ENCODE data around the gene NSMF. TPM values are rescaled to one million over a fixed set of nuclear protein-coding genes. Genes with fewer than 3 reads are reported as not detected.
"Not testable (repeated sequence)": the region's sequence is repeated elsewhere in the genome, so short reads cannot be mapped to it uniquely, and the experiment has no call there.

The NSMF gene
- total RNA-seq, 1 donor from 2014 or later = 57.6 TPM

DNA sequence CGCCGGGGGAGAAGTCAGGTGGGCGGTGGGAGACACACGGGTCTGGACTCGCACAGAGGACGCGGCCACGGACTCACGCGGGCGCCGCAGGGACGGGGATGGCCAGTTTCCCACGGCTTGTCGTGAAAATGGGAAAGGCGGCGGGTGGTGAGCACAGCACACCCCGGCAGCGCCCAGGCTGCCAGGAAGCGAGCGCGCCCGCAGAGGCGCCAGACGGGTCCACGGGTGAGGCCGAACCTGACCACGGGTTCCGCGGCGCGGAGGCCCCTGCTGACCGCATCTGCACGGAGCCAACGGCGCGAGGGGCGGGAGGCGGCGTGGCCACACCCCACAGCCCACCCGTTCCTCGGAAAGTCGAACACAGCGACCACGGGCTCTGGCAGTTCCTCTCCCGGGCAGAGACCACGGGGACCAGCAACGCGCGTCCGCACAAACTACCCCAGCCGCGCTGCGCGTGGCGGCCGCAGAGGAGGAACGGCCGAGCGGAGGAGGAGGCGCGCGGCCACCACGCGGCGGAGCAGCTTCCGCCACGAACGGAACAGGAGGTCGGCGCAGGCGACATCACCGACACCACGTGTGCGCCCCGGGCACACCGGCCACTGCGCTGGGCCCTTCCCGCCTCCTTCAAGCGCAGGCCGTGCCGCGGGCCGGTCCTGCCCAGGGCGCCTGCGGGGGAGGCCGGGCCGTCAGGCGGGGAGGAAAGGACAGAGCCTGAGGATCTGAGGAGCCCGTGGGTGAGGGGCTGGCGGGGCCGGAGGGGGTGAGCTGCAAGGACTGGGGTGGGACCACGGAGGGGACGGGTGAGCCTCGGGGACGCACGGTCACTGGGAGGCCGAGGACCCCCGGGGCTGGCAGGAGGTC is 41.7 kb downstream of the NSMF start:
- Mint-ChIP-seq H3K9me3 (no peaks in the 10 kb centered on the region), H3K27ac (no peak overlapping the region), H3K27me3 (ENCODE audit: low read depth) (no peaks in the 10 kb centered on the region), H3K4me3 (ENCODE audit: low read depth) (no peak overlapping the region), H3K36me3 (ENCODE audit: low read depth) (no peaks in the 10 kb centered on the region), H3K4me1 (ENCODE audit: low read depth) (peaks cover 14% of the 10 kb centered on the region)
- DNase-seq (ENCODE audit: low spot score) = no peak
- intact Hi-C loops (cut with micrococcal nuclease) = no loop called here

DNA sequence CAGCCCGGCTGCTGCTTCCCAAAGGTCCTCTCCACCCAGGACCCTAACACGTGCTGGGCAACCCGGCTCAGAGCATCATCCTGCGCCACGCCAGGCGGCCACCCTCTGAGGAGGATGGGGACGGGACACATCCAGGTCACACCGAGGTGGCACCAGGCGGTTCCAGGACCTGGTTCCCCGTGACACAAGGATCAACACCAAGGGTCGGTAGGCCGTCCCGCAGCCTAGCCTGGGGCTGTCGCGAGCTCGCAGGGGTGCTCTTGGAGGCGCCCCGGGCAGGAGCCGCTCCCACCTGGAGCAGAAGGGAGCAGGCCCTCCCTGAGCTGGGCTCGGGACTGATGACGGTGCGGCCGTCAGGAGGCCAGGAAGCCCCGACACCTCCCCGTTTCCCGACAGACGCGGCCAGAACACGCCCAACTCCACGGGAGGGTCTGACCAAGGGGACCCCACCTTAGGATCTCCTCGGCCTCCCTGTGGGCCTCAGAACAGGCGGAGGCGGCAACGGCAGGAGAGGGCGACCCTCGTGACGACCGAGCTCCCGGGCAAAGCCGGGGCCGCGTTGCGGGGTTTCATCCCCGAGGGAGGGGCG is 42.5 kb downstream of the NSMF start:
- no peaks in the 10 kb centered on the region for H3K36me3 Mint-ChIP-seq (ENCODE audit: low read depth)
- intact Hi-C loops (cut with micrococcal nuclease) = no loop called here
- H3K4me3 Mint-ChIP-seq (ENCODE audit: low read depth) = no peak overlapping the region
- DNase-seq (ENCODE audit: low spot score) = no peak
- no peaks in the 10 kb centered on the region for H3K9me3 Mint-ChIP-seq
- peaks cover 8% of the 10 kb centered on the region for H3K4me1 Mint-ChIP-seq (ENCODE audit: low read depth)
- H3K27ac Mint-ChIP-seq = no peak overlapping the region
- no peaks in the 10 kb centered on the region for H3K27me3 Mint-ChIP-seq (ENCODE audit: low read depth)

DNA sequence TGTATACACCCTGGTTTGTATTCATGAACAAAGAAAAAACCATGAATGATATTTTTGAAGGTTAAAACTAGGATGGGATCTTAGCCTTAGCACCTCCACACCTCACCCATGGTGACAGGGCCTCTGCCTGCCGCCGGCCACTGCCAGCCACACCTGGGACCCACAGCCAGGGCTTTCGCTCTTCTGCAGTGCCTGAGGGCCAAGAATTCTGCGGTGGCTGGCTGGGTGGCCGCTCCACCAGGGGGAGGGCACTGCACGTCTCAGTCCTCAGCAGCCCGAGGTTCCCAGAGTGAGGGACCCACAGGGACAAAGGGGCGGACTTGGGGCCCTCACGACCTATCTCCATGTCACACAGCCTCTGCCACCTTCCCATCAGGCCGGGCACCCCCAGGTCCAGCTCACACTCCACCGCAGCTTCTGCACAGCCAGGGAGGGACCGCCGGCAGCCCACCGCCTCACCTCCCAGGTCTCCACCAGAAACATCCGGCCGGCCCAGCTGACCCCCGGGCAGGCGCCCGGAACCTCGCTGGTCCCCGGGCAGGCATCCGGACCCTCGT is 43.0 kb downstream of the NSMF start:
- Mint-ChIP-seq H3K27me3 (ENCODE audit: low read depth) (no peaks in the 10 kb centered on the region), H3K4me1 (ENCODE audit: low read depth) (peaks cover 6% of the 10 kb centered on the region), H3K4me3 (ENCODE audit: low read depth) (no peak overlapping the region), H3K36me3 (ENCODE audit: low read depth) (no peaks in the 10 kb centered on the region), H3K27ac (no peak overlapping the region), H3K9me3 (no peaks in the 10 kb centered on the region)
- DNase-seq (ENCODE audit: low spot score) = no peak
- intact Hi-C loops (cut with micrococcal nuclease) = no loop called here

DNA sequence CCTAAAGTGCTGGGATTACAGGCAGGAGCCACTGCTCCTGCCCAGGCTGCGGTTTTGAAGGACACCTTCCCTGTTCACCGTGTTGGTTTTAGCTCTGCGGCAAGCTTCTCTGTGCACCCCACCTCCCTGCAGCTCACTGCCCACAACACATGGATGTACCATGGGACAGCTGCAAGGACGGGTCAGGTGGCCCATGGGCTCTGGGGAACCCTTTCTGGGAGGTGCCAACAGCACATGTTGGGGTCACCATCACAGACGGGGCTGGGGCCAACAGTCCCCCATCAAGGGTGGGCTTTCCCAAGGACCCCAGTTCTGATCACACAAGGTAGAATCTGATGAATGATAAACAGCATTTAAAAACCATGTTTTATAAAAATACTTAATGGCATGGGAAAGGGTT is 43.7 kb downstream of the NSMF start:
- Mint-ChIP-seq H3K4me3 (ENCODE audit: low read depth) (no peak overlapping the region), H3K9me3 (no peaks in the 10 kb centered on the region), H3K36me3 (ENCODE audit: low read depth) (no peaks in the 10 kb centered on the region), H3K27ac (no peak overlapping the region), H3K4me1 (ENCODE audit: low read depth) (peaks cover 6% of the 10 kb centered on the region), H3K27me3 (ENCODE audit: low read depth) (no peaks in the 10 kb centered on the region)
- intact Hi-C loops (cut with micrococcal nuclease) = no loop called here
- no peak for DNase-seq (ENCODE audit: low spot score)

DNA sequence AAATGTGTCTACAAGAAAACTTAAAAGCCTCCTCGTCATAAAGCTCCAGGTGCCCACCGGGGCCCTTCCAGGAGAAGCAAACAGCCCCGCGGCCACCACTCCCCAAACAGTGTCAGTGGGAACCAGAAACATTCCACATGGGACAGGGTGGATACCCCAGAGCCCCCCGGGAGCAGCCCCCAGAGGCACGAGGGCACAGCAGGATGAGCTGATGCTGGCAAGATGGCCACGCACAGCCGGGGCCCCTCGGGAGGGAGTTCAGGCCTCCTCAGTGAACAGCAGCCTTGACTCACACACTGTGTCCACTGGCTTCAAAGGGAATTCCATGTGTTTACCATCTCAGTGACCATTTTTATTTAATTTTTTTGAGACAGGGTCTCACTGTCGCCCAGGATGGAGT is 46.7 kb downstream of the NSMF start:
- DNase-seq (ENCODE audit: low spot score) = no peak
- Mint-ChIP-seq H3K9me3 (no peaks in the 10 kb centered on the region), H3K4me3 (ENCODE audit: low read depth) (no peak overlapping the region), H3K27me3 (ENCODE audit: low read depth) (no peaks in the 10 kb centered on the region), H3K36me3 (ENCODE audit: low read depth) (no peaks in the 10 kb centered on the region), H3K27ac (no peak overlapping the region), H3K4me1 (ENCODE audit: low read depth) (peaks cover 7% of the 10 kb centered on the region)
- intact Hi-C loops (cut with micrococcal nuclease) = no loop called here

DNA sequence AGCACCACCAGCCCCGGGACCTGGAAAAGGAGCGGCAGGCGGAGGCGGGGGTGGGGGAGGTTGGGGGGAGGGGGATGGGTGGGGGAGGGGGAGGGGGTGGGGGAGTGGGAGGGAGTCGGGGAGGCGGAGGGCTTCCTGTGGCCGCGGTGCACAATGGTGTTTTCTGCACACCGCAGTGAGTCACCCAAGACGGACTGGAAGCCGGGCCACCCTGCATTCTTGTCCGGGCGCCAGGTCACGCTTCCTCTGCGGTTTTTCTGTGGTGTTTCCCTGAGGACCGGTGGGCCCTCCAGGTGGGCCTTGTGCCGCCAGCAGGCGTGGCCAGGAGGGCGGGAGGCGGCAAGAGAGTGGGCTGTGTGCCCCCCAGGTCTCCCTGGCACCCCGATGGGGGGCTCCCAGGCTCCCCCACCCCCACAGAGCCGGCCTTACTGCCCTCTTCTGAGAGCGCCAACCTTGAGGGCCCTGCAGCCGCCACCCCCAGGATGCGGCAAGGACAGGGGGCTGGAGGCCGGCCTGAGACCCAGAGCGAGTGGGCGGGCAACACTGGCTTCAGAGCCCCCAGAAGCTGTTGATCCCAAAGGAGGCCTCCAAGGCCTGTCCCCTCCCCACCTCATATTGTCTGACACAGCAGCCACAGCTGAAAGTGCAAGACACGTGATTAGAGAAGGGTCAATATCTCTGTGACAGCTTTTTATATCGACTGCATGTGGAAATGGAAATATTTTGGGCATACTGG is 47.3 kb downstream of the NSMF start:
- DNase-seq (ENCODE audit: low spot score) = peak; percentile 19

DNA sequence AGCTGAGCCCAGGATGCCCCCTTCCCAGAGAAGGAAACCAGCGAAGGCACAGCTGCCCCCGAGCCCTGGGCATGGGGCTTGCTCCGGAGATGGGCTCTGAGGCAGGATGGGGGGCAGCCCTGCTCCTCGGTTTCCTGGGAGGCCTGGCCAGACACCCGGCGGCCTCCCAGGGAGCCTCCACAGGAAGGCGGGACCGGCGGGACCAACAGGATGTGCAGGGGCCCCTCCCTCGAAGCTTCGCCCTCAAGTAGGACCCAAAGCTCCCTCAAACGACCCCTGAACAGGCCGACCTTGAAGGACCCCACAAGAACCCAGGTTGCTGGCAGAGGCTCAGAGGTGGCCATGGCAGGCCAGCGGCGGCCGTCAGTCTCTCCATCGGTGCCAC is 47.9 kb downstream of the NSMF start:
- no peaks in the 10 kb centered on the region for H3K27me3 Mint-ChIP-seq (ENCODE audit: low read depth)
- H3K27ac Mint-ChIP-seq = no peak overlapping the region
- H3K4me1 Mint-ChIP-seq (ENCODE audit: low read depth) = peaks cover 7% of the 10 kb centered on the region
- no peak overlapping the region for H3K4me3 Mint-ChIP-seq (ENCODE audit: low read depth)
- no peaks in the 10 kb centered on the region for H3K36me3 Mint-ChIP-seq (ENCODE audit: low read depth)
- intact Hi-C loops (cut with micrococcal nuclease) = no loop called here
- no peak for DNase-seq (ENCODE audit: low spot score)
- H3K9me3 Mint-ChIP-seq = no peaks in the 10 kb centered on the region

More for the DNA sequence above, 47.3 kb downstream of the NSMF start:
- H3K36me3 Mint-ChIP-seq (ENCODE audit: low read depth) = no peaks in the 10 kb centered on the region
- intact Hi-C loops (cut with micrococcal nuclease) = no loop called here
- H3K27ac Mint-ChIP-seq = no peak overlapping the region
- H3K27me3 Mint-ChIP-seq (ENCODE audit: low read depth) = no peaks in the 10 kb centered on the region
- peaks cover 7% of the 10 kb centered on the region for H3K4me1 Mint-ChIP-seq (ENCODE audit: low read depth)
- no peaks in the 10 kb centered on the region for H3K9me3 Mint-ChIP-seq
- H3K4me3 Mint-ChIP-seq (ENCODE audit: low read depth) = no peak overlapping the region

DNA sequence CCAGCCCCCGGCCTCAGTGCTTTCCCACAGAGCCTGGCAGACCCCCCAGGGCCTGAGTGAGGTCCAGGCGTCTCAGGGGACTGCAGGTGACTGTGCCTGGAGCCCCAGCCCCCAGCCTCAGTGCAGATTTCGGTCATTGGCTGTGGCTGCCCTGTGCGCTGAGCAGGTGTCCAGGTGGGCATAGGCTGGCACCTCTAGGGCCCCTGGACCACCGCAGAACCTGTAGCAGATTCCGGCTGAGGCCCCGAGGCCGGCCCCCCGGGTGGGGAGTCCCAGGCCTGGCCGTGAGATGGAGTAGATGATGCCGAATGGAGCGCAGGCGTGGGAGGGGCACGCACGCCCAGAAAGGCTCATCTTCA is 48.3 kb downstream of the NSMF start:
- Mint-ChIP-seq H3K9me3 (no peaks in the 10 kb centered on the region), H3K4me3 (ENCODE audit: low read depth) (no peak overlapping the region), H3K4me1 (ENCODE audit: low read depth) (peaks cover 10% of the 10 kb centered on the region), H3K27me3 (ENCODE audit: low read depth) (peaks cover 2% of the 10 kb centered on the region), H3K36me3 (ENCODE audit: low read depth) (no peaks in the 10 kb centered on the region), H3K27ac (no peak overlapping the region)
- intact Hi-C loops (cut with micrococcal nuclease) = no loop called here
- DNase-seq (ENCODE audit: low spot score) = no peak

DNA sequence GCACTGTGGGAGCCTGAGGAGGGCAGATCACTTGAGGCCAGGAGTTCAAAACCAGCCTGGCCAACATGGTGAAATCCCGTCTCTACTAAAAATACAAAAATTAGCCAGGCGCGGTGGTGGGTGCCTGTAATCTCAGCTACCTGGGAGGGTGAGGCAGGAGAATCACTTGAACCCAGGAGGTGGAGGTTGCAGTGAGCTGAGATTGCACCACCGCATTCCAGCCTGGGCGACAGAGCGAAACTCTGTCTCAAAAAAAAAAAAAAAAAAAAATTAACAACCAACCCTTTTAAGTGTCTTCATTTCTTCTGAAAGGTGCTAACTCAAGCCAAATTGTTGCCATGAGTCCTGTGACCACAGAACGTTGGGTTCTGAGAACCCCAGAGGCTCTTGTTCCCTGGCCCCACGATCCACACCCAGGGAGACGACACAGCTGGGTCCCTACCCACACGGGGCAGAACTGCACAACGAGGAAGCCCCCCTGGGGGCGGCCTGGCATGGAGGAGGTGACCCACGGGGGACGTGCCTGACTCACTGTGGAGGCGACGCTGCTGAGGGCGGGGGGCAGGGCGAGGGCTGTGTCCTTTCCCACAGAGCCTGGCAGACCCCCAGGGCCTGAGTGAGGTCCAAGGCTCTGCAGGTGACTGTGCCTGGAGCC is 48.8 kb downstream of the NSMF start:
- H3K36me3 Mint-ChIP-seq (ENCODE audit: low read depth); H3K4me3 Mint-ChIP-seq (ENCODE audit: low read depth); DNase-seq (ENCODE audit: low spot score); H3K9me3 Mint-ChIP-seq; H3K27ac Mint-ChIP-seq; H3K27me3 Mint-ChIP-seq (ENCODE audit: low read depth); intact Hi-C loops (cut with micrococcal nuclease): not testable (repeated sequence)
- H3K4me1 Mint-ChIP-seq (ENCODE audit: low read depth) = peaks cover 14% of the 10 kb centered on the region

DNA sequence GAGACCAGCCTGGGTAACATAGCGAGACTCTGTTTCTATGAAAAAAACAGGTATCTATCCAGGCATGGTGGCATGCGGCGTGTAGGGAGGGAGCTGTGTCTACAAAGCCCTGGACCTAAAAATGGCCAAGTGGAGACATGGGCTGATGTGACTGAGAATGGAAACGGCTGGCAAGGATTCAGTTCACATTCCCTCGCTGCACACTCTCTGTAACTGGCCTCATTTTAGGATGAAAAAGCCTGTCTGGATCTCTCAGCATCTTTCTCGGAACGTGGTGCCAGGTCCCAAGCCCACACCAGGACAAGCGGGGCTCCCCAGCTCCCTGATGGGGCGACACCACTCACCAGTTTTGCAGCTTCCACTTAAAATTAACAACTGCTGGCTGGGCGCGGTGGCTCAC is 49.6 kb downstream of the NSMF start:
- Mint-ChIP-seq H3K36me3 (ENCODE audit: low read depth) (no peaks in the 10 kb centered on the region), H3K9me3 (no peaks in the 10 kb centered on the region), H3K27me3 (ENCODE audit: low read depth) (peaks cover 2% of the 10 kb centered on the region), H3K4me1 (ENCODE audit: low read depth) (peaks cover 14% of the 10 kb centered on the region), H3K4me3 (ENCODE audit: low read depth) (no peak overlapping the region), H3K27ac (no peak overlapping the region)
- intact Hi-C loops (cut with micrococcal nuclease) = no loop called here
- DNase-seq (ENCODE audit: low spot score) = no peak

DNA sequence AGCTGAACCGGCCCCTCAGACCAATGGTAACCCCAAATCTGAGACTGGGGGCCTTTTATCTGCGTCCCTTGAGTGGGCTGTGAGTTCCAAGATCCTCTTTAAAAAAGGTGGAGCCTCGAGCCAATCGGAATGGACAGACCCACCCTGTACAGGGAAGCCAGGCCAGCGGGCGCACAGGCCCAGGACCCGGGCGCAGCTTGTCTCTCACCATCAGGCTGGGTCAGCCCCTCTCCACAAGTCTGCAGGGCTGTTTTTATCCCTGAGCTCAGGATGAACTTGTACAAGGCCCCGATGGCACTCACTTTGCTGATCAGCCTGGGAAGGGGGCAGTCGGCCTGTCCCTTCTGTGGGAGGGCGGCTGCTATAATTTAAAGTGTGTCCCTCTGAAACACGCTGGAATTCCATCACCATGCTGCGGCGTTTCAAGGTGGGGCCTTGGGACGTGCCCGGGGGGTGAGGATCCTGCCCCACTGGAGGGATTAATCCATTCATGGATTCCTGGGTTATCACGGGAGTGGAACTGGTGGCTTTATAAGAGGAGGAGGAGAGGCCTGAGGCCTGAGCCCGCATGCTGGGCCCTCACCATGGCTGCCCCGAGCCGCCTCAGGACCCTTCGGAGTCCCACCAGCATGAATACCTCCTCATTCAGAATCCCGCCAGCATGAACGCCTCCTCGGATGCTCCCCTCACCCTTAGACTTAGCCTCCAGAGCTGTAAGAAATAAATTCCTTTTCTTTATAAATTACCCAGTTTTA is 50.3 kb downstream of the NSMF start:
- Mint-ChIP-seq H3K27ac (no peak overlapping the region), H3K4me3 (ENCODE audit: low read depth) (no peak overlapping the region), H3K9me3 (no peaks in the 10 kb centered on the region), H3K4me1 (ENCODE audit: low read depth) (peaks cover 14% of the 10 kb centered on the region), H3K36me3 (ENCODE audit: low read depth) (no peaks in the 10 kb centered on the region), H3K27me3 (ENCODE audit: low read depth) (peaks cover 2% of the 10 kb centered on the region)
- intact Hi-C loops (cut with micrococcal nuclease) = no loop called here
- DNase-seq (ENCODE audit: low spot score) = no peak
